RKO (cell line): ENCODE data around the gene PER3.

ENCODE experiments used
- DNase-seq: peaks from one replicate; pipeline ENCODE4 v3.0.0-alpha.2; 2016; ENCODE audit warnings: low spot score

PER3 gene

GRCh38 chr1:7783826-7784491, at the start of gene PER3:
TSS of gene PER3 (plus strand) at chr1:7784291. CDS start at chr1:7784878, 587 bp downstream.
- peak; percentile 95 for DNase-seq

DNA sequence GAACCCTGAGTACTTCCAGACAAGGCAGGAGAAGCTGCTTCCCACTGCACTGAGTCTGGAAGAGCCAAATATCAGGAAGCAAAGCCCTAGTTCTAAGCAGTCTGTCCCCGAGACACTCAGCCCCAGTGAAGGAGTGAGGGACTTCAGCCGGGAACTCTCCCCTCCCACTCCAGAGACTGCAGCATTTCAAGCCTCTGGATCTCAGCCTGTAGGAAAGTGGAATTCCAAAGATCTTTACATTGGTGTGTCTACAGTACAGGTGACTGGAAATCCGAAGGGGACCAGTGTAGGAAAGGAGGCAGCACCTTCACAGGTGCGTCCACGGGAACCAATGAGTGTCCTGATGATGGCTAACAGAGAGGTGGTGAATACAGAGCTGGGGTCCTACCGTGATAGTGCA, 46.0 kb upstream of the PER3 start:
- no peak for DNase-seq

- no peak for DNase-seq
Measured at GRCh38 chr1:7743346-7743745, 40.7 kb upstream of the PER3 start.

GRCh38 chr1:7744882-7745281, 39.2 kb upstream of the PER3 start:
- DNase-seq, result no peak

GRCh38 chr1:7745783-7746182, 38.3 kb upstream of the PER3 start:
- no peak for DNase-seq

GRCh38 chr1:7747605-7748004, 36.5 kb upstream of the PER3 start:
- no peak for DNase-seq

GRCh38 chr1:7749126-7749525, 35.0 kb upstream of the PER3 start:
- DNase-seq, result no peak

GRCh38 chr1:7751174-7751573, 32.9 kb upstream of the PER3 start:
- no peak for DNase-seq

DNA sequence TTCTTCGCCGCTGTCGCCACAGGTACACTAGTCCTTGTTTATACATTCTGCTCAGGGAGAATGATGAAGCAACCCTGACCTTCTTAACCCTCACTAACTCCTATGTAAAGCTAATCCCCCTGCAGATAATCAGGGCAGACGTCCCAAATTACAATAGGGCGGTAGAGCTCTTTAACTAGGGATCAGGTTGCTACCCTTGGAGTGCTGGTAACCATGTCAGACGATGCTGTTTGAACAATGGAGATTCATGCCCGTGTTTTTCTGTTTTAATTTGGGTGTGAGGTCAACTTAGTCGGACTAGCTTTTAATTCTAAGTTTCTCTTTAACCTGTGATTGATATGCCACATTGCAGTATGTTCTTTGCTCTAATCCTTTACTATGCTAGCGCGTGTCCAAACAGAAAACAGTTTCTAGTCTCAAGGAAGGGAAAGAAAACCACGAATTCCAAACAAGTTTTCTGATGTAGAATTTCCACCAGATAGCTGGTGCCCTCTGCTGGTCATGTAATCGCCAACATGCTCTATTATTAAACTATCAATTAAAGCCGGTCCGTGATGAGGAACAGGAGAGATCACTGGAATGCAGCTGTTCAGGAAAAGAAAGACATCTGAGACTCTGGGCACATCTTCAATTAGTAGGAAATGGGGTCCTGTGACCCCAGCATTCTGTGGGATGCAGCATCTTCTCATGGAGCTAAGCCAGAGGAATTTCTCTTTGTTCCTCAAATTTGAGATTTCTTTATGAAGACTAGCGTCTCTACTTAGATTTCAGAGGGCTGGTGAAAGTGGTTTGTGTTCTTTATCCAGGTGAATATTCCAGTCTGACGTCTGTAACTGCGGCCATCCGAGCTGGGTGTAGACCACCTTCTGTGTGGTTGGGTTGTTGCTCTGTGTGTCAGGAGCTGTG, 31.3 kb upstream of the PER3 start:
- peak; percentile 79 for DNase-seq

DNA sequence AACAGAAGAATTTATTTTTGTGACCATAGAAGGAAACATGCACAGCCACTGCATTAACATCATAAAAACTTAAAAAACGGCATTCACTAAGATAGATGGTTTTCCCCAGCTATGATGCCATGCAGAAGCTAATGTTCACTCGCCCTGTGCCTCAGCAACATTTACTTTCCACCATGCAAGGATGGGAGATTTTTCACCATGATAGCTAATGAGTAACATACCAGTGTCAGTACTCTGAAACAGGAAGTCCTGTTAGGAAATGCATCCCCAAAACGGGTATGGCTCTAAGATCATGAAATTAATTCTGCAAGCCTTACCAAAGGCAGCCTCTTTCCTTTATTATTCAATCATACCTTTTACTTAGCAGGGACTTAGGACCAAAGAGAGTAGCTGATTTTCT, 30.4 kb upstream of the PER3 start:
- DNase-seq, result no peak

GRCh38 chr1:7754234-7754633, 29.9 kb upstream of the PER3 start:
- DNase-seq, result no peak

GRCh38 chr1:7755448-7755847, 28.6 kb upstream of the PER3 start:
- peak; percentile 34 for DNase-seq

- DNase-seq, result peak; percentile 46
Measured at GRCh38 chr1:7760245-7760644, 23.8 kb upstream of the PER3 start.

DNA sequence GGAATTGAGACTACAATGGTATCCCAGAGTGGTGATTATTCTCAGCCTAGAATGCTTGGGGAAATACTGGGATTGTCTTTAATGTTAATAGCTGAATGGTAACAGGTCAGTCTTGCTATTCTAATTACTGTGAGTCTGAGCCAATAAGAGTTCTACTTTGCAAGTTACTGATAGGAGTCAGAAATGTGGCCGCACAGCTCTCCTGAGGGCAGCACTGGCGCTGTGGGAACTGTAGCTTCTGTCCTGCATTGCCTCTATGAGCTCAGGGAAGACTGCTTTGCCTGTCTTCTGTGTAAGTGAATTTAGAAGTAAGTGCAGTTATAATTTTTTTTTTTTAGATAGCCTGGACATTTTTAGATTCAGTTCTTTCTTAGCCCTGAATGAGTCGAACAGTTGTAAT, 23.0 kb upstream of the PER3 start:
- DNase-seq, result no peak

DNA sequence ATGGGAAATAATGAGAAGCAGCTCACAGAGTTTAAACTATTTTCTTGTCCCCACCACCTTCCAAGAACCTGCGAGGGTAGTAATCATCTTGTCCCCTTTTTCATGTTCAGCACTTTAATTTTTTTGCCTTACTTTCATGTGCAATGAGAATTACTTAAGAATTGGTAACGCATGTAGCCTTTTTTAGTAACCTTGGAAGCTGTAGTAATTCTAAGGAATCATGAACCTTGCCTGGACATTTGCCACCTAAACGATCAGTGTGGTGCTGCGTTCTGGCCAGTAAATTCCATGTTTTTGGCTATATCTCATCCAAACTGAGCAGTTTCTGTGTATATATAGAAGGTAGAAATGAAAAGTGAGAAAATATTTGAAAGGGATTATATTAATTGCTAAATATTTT, 16.9 kb upstream of the PER3 start:
- no peak for DNase-seq

GRCh38 chr1:7768583-7768982, 15.5 kb upstream of the PER3 start:
- DNase-seq, result peak; percentile 18

GRCh38 chr1:7769673-7770412, 14.2 kb upstream of the PER3 start:
- DNase-seq, result no peak

- peak; percentile 62 for DNase-seq
Measured at GRCh38 chr1:7770669-7770996, 13.5 kb upstream of the PER3 start.

DNA sequence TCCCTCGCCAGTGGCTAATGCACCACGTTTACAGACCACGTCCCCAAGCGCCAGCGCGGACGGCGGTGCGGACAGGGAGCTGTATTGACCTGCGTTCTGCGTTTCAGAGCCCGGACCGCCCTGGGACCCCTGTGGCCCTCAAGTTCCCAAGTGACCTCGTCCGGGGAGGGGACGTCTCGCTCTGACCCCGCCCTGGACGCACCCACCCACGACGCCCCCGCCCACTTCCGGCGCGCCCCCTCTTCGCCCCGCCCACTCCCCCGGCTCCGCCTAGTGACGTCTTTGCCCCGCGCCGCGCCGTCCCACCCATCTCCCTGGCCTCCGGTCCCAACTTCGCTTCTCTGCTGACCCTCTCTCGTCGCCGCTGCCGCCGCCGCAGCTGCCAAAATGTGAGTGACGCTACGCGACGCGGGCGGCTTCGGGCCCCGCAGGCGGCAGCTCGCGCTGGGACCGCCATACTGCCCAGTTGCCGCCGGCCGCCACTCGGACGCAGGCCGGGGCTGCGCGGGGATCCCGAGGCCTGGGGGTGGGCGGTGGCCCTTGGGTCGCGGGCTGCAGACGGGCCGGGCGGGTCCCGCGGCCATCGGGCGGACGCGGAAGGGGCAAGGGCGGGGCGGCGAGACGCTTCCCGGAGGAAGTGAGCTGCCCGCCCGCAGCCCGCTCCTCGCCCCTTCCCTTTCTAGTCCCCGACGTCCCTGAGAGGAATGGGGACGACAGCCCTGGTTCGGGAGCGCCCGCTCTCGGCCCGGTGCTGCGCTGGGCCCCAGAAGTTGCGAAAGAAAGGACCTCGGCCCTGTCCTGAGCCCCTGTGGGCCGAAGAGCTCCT, 12.9 kb upstream of the PER3 start, which contains the start of gene VAMP3:
TSS of gene VAMP3 (plus strand) at position 300 of the 826 bp plus-strand sequence. CDS start at position 388, 88 bp downstream.
- peak; percentile 77 for DNase-seq

GRCh38 chr1:7771823-7772299, 12.2 kb upstream of the PER3 start:
- peak; percentile 26 for DNase-seq

GRCh38 chr1:7777591-7777990, 6.5 kb upstream of the PER3 start:
- DNase-seq, result no peak
